ENCODE measurements around the gene GNB2. TPM values are rescaled to one million over a fixed set of nuclear protein-coding genes. Genes with fewer than 3 reads are reported as not detected.
A peak's percentile ranks its signal among the peaks of the same experiment; 100 is the strongest.

Gene GNB2
- total and polyA plus RNA-seq, 2 of the 8 experiments (the other 6 are each of a cell fraction or from before 2014, with no cell fraction given), result 157 to 260 TPM

- FAIRE-seq (no peak), DNase-seq (ENCODE audit: low read depth in 1 of 2, low spot score in 2 of 2) (no peak)
- H2BK15ac ChIP-seq (ENCODE audit: low read length), result no peak overlapping the region
- no peak overlapping the region for H3K23ac ChIP-seq (ENCODE audit: insufficient read length)
- 2% methylated on average over 46 of the region's 81 CpGs; no CpG with 5 or more reads in 1 of the 2 experiments for WGBS, 2 experiments (ENCODE audit: extremely low coverage in 1 of 2, insufficient coverage in 1 of 2, insufficient read length in 1 of 2, insufficient replicate concordance in 2 of 2, low coverage in 1 of 2, low lambda C conversion rate in 2 of 2, missing lambda C conversion rate in 1 of 2)
- no peak overlapping the region for H2BK20ac ChIP-seq (ENCODE audit: low read length)
- peaks cover 0 to 10% (median 3%) of the 10 kb centered on the region in 4 experiments; a peak in 7 of 8 replicates for H3K36me3 ChIP-seq (ENCODE audit: control insufficient read depth in 2 of 4, insufficient read depth in 4 of 4, low read length in 3 of 4)
- no peak overlapping the region for H2BK12ac ChIP-seq (ENCODE audit: low read depth, low read length)
- no peak overlapping the region for H4K5ac ChIP-seq (ENCODE audit: insufficient read length, low read depth, low read length)
- H2BK5ac ChIP-seq (ENCODE audit: low read depth, low read length), result peak overlapping the region; percentile 83
- peaks cover 15% of the 10 kb centered on the region for H3K23me2 ChIP-seq (ENCODE audit: low read depth, low read length)
- peak overlapping the region; percentile 82 to 95 (median 90) for H3K4me3 ChIP-seq (ENCODE audit: extremely low read depth in 1 of 4, insufficient read depth in 2 of 4, low read depth in 3 of 4, low read length in 4 of 4)
- peak overlapping the region; percentile 81 for H4K8ac ChIP-seq (ENCODE audit: extremely low read depth, insufficient read depth, low read length)
- no peak overlapping the region for H2AFZ ChIP-seq (ENCODE audit: low read length)
- peaks cover 19 to 51% of the 10 kb centered on the region in 2 experiments for H3K79me2 ChIP-seq (ENCODE audit: control insufficient read depth in 1 of 2, insufficient read depth in 2 of 2, low read length in 2 of 2)
- TF ChIP-seq TAF1 (IDR thresholded peaks at IDR 0.05; ENCODE audit: low read depth, low read length) (peak; percentile 33; the same call in 1 of the 2 replicates), POLR2A (IDR thresholded peaks at IDR 0.05; ENCODE audit: control extremely low read depth in 1 of 2, low read depth in 2 of 2, low read length in 2 of 2) (peak in 1 of 2 experiments; percentile 54; a peak in 1 of 3 replicates), ASH2L (IDR thresholded peaks at IDR 0.05; ENCODE audit: low read length) (no peak)
- peaks cover 26 to 32% of the 10 kb centered on the region in 2 experiments for H4K20me1 ChIP-seq (replicated peaks in 1 of 2; ENCODE audit: control insufficient read depth in 1 of 2, insufficient read depth in 2 of 2, low read length in 2 of 2)
- no peak overlapping the region for H3K14ac ChIP-seq (ENCODE audit: insufficient read length)
- H3K79me1 ChIP-seq (ENCODE audit: low read depth, low read length), result peaks cover 8% of the 10 kb centered on the region
- CTCF ChIA-PET (ENCODE audit: partially characterized antibody), result interaction anchor here (0.6 to 20.7 kb wide), 16 partner anchors 14 to 131 kb away, joined by 3 to 254 read pairs (median 6); partner anchors contain the start of genes MOSPD3, PCOLCE and POP7
- peak overlapping the region; percentile 87 for H3K18ac ChIP-seq (ENCODE audit: extremely low read depth, low read length)
- H3K56ac ChIP-seq (replicated peaks; ENCODE audit: insufficient read length, low read depth, low read length), result peak overlapping the region; percentile 28
- H3K4ac ChIP-seq (replicated peaks; ENCODE audit: insufficient read length, low read depth, low read length), result peak overlapping the region; percentile 49
- no peaks in the 10 kb centered on the region for H3K27me3 ChIP-seq (replicated peaks in 1 of 4; ENCODE audit: control insufficient read depth in 3 of 4, extremely low read depth in 1 of 4, insufficient read depth in 3 of 4, low read length in 3 of 4)
- no peaks in the 10 kb centered on the region for H3K9me3 ChIP-seq (ENCODE audit: insufficient read depth in 2 of 2, low read depth in 1 of 2, low read length in 1 of 2)
- H2BK120ac ChIP-seq (replicated peaks; ENCODE audit: low read depth, low read length), result no peak overlapping the region
- POLR2A ChIA-PET (ENCODE audit: partially characterized antibody), result interaction anchor here (0.6 to 14.3 kb wide), 15 partner anchors 12 to 264 kb away, joined by 3 to 257 read pairs (median 4); partner anchors contain the start of genes FBXO24, LRCH4, MEPCE and MOSPD3
- peak overlapping the region; percentile 83 to 98 (median 90) for H3K9ac ChIP-seq (replicated peaks in 1 of 4; ENCODE audit: extremely low read depth in 1 of 4, low read depth in 3 of 4, low read length in 3 of 4)
- H2AK5ac ChIP-seq (ENCODE audit: low read depth, low read length), result no peak overlapping the region; the same call in 1 of the 2 replicates
- peaks cover 6 to 20% (median 12%) of the 10 kb centered on the region in 4 experiments for H3K4me1 ChIP-seq (replicated peaks in 1 of 4; ENCODE audit: control insufficient read depth in 3 of 4, insufficient read depth in 4 of 4, low read length in 3 of 4)
- H3K4me2 ChIP-seq (ENCODE audit: insufficient read depth in 1 of 2, low read depth in 2 of 2, low read length in 2 of 2), result peak overlapping the region; percentile 83 to 88
- peak overlapping the region; percentile 85 for H3K27ac ChIP-seq (ENCODE audit: low read depth, low read length)
- peak overlapping the region; percentile 76 for H4K91ac ChIP-seq (replicated peaks; ENCODE audit: insufficient read length, low read length)
Observed at GRCh38 chr7:100693312-100694097, 20.0 kb downstream of the GNB2 start.
